NB4 (cell line): Measurements from ENCODE around the gene NKD1.

Experiments used
- CTCF ChIP-seq: IDR thresholded peaks from one replicate; pipeline ENCODE4 v1.5.1; 2012; ENCODE audit warnings: low read depth, low read length
- MAX ChIP-seq: IDR thresholded peaks from 2 replicates; pipeline ENCODE4 v1.6.1; 2011; ENCODE audit warnings: low read depth, low read length
- POLR2A ChIP-seq: IDR thresholded peaks from 2 replicates; pipeline ENCODE4 v1.6.1; 2011; ENCODE audit warnings: mild to moderate bottlenecking; ENCODE audit not compliant: insufficient read length; ENCODE audit errors: extremely low read depth

DNA sequence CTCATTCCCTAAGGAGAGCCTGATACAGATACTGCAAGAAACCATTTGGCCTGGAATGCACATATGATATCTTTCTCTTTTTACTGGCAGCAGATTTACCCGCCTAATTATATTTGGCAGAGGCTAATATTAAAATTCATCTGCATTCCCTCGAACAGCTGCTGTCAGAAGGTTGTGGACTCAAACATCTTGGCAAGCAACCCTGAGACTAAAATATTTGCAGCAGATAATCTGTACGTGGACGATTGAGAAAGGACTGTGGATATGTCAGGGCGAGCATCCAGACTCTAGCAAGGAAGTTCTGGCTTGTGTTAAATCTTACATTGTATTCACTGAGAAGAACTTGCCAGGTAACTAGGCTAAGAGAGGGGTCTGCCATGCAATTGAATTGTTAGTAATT lies 67.7 kb downstream of the NKD1 start:
- TF ChIP-seq CTCF: no peak
- no peak for TF ChIP-seq POLR2A
- TF ChIP-seq MAX: no peak
